H9 (cell line): Measurements from ENCODE around the gene NFKB1. TPM values are rescaled to one million over a fixed set of nuclear protein-coding genes. Genes with fewer than 3 reads are reported as not detected.

ENCODE experiments used
- DNase-seq: peaks from one replicate; pipeline ENCODE4 v3.0.0-alpha.2; 2017
- H2AFZ ChIP-seq: one replicate; pipeline ENCODE4 v1.6.1; 2013; ENCODE audit warnings: mild to moderate bottlenecking, low read length, control low read depth, moderate library complexity
- H2AK5ac ChIP-seq: 2 replicates; pipeline ENCODE4 v1.6.1; 2013; ENCODE audit warnings: low read length, control low read depth, mixed read lengths; ENCODE audit not compliant: insufficient read length
- H2BK120ac ChIP-seq: one replicate; pipeline ENCODE4 v1.6.1; 2013; ENCODE audit warnings: low read depth, mild to moderate bottlenecking, low read length, control low read depth, inconsistent platforms; ENCODE audit not compliant: poor library complexity, severe bottlenecking
- H2BK12ac ChIP-seq: 2 replicates; pipeline ENCODE4 v1.6.1; 2013; ENCODE audit warnings: low read length, control low read depth, mixed read lengths, low read depth; ENCODE audit not compliant: insufficient read length
- H2BK15ac ChIP-seq: 2 replicates; pipeline ENCODE4 v1.6.1; 2013; ENCODE audit warnings: low read depth, low read length, control low read depth
- H2BK20ac ChIP-seq: one replicate; pipeline ENCODE4 v1.6.1; 2013; ENCODE audit warnings: low read depth, mild to moderate bottlenecking, low read length, control low read depth, inconsistent platforms; ENCODE audit not compliant: poor library complexity, severe bottlenecking
- H2BK5ac ChIP-seq: 2 replicates; pipeline ENCODE4 v1.6.1; 2013; ENCODE audit warnings: low read length, control low read depth, mixed read lengths; ENCODE audit not compliant: insufficient read length
- H3K14ac ChIP-seq: 2 replicates; pipeline ENCODE4 v1.6.1; 2013; ENCODE audit warnings: low read length, control low read depth; ENCODE audit not compliant: insufficient read depth
- H3K18ac ChIP-seq: 2 replicates; pipeline ENCODE4 v1.6.1; 2013; ENCODE audit warnings: low read depth, mild to moderate bottlenecking, mixed read lengths, low read length, control low read depth; ENCODE audit not compliant: insufficient read length
- H3K23ac ChIP-seq: 2 replicates; pipeline ENCODE4 v1.6.1; 2013; ENCODE audit warnings: low read length, control low read depth, mixed read lengths, low read depth; ENCODE audit not compliant: insufficient read length
- H3K23me2 ChIP-seq: 2 replicates; pipeline ENCODE4 v1.6.1; 2013; ENCODE audit warnings: low read depth, mild to moderate bottlenecking, mixed read lengths, low read length, control low read depth; ENCODE audit not compliant: insufficient read length, poor library complexity, severe bottlenecking
- H3K27ac ChIP-seq: 2 replicates; pipeline ENCODE4 v1.5.1; 2013; ENCODE audit warnings: low read length, control low read depth, mixed read lengths, low read depth; ENCODE audit not compliant: insufficient read length
- H3K27me3 ChIP-seq: 2 replicates; pipeline ENCODE4 v1.6.1; 2013; ENCODE audit warnings: low read length, control low read depth, inconsistent platforms; ENCODE audit not compliant: insufficient read depth
- H3K4ac ChIP-seq: 2 replicates; pipeline ENCODE4 v1.6.1; 2013; ENCODE audit warnings: low read depth, mild to moderate bottlenecking, control low read depth, inconsistent platforms, low read length, moderate library complexity
- H3K4me1 ChIP-seq: 2 replicates; pipeline ENCODE4 v1.6.1; 2013; ENCODE audit warnings: low read length, control low read depth, inconsistent platforms; ENCODE audit not compliant: insufficient read depth
- H3K4me2 ChIP-seq: 2 replicates; pipeline ENCODE4 v1.6.1; 2013; ENCODE audit warnings: low read length, control low read depth, mixed read lengths; ENCODE audit not compliant: insufficient read length, insufficient read depth
- H3K56ac ChIP-seq: 2 replicates; pipeline ENCODE4 v1.6.1; 2013; ENCODE audit warnings: low read depth, mild to moderate bottlenecking, mixed read lengths, low read length, control low read depth; ENCODE audit not compliant: insufficient read length
- H3K79me1 ChIP-seq: 2 replicates; pipeline ENCODE4 v1.6.1; 2013; ENCODE audit warnings: low read depth, mild to moderate bottlenecking, moderate library complexity, low read length, control low read depth, inconsistent platforms; ENCODE audit not compliant: insufficient read depth, poor library complexity, severe bottlenecking
- H3K79me2 ChIP-seq: 2 replicates; pipeline ENCODE4 v1.6.1; 2013; ENCODE audit warnings: low read length, control low read depth, inconsistent platforms; ENCODE audit not compliant: insufficient read depth
- H3K9ac ChIP-seq: 2 replicates; pipeline ENCODE4 v1.6.1; 2013; ENCODE audit warnings: low read length, control low read depth, mixed read lengths; ENCODE audit not compliant: insufficient read length; ENCODE audit errors: extremely low read depth
- H3K9me3 ChIP-seq: one replicate; pipeline ENCODE4 v1.6.1; 2013; ENCODE audit warnings: low read depth, low read length, inconsistent platforms; ENCODE audit not compliant: control insufficient read depth
- H3T11ph ChIP-seq: one replicate; pipeline ENCODE4 v1.6.1; 2013; ENCODE audit warnings: mild to moderate bottlenecking, low read length, control low read depth, inconsistent platforms
- H4K20me1 ChIP-seq: one replicate; pipeline ENCODE4 v1.6.1; 2013; ENCODE audit not compliant: control insufficient read depth, insufficient read length, insufficient read depth
- H4K5ac ChIP-seq: 2 replicates; pipeline ENCODE4 v1.6.1; 2013; ENCODE audit warnings: low read depth, mild to moderate bottlenecking, mixed read lengths, low read length, control low read depth; ENCODE audit not compliant: insufficient read length
- H4K8ac ChIP-seq: replicated peaks from 2 replicates; pipeline ENCODE4 v1.6.1; 2013; ENCODE audit warnings: low read length, control low read depth, mixed read lengths, low read depth; ENCODE audit not compliant: insufficient read length
- H4K91ac ChIP-seq: 2 replicates; pipeline ENCODE4 v1.6.1; 2013; ENCODE audit warnings: low read depth, mild to moderate bottlenecking, moderate library complexity, mixed read lengths, low read length, control low read depth; ENCODE audit not compliant: insufficient read length
- H3K27ac Mint-ChIP-seq, 3 experiments: 2 replicates in 2 of 3; 3 replicates in 1 of 3; pipeline ENCODE4 v1.8.0; 2020 to 2021; ENCODE audit warnings: mixed read lengths in 3 of 3, mild to moderate bottlenecking in 1 of 3, moderate library complexity in 1 of 3
- H3K27me3 Mint-ChIP-seq: 2 replicates; pipeline ENCODE4 v1.8.0; 2021; ENCODE audit warnings: low read depth, mild to moderate bottlenecking, moderate library complexity, mixed read lengths
- H3K36me3 Mint-ChIP-seq, 3 experiments: 2 replicates in 2 of 3; 3 replicates in 1 of 3; pipeline ENCODE4 v1.8.0; 2020 to 2021; ENCODE audit warnings: low read depth in 3 of 3, mixed read lengths in 3 of 3; ENCODE audit not compliant: insufficient read depth in 1 of 3
- H3K4me1 Mint-ChIP-seq, 2 experiments: 2 replicates each; pipeline ENCODE4 v1.8.0; 2020; ENCODE audit warnings: mixed read lengths in 2 of 2
- H3K4me3 Mint-ChIP-seq, 2 experiments: 2 replicates in 1 of 2; 3 replicates in 1 of 2; pipeline ENCODE4 v1.8.0; 2020 to 2021; ENCODE audit warnings: mild to moderate bottlenecking in 2 of 2, mixed read lengths in 2 of 2, moderate library complexity in 1 of 2
- H3K9me3 Mint-ChIP-seq, 2 experiments: 2 replicates in 1 of 2; 3 replicates in 1 of 2; pipeline ENCODE4 v1.8.0; 2020; ENCODE audit warnings: mild to moderate bottlenecking in 2 of 2, mixed read lengths in 2 of 2, moderate library complexity in 1 of 2
- CTCF ChIP-seq: fragments of 200-600 bp; sonication (generic); conservative IDR thresholded peaks from 3 replicates; pipeline ENCODE4 v1.8.0; 2021; ENCODE audit warnings: antibody characterized with exemption, mild to moderate bottlenecking
- WGBS: extraction: QIAGEN DNeasy Blood & Tissue Kit; methylation state at CpG from one replicate; pipeline ENCODE4 v1.1.7; 2013; ENCODE audit warnings: missing lambda C conversion rate, low lambda C conversion rate, mixed read lengths; ENCODE audit not compliant: insufficient read length; ENCODE audit errors: extremely low coverage; 5-methylcytosine and 5-hydroxymethylcytosine counted together
- total RNA-seq: library from RNA; stranded (reverse); gene quantifications from 2 replicates; pipeline ENCODE4 v1.2.1, GENCODE V29; 2021

The NFKB1 gene
- total RNA-seq, 1 experiment from 2014 or later, result 5.7 TPM

GRCh38 chr4:102506523-102506922 lies 5.4 kb downstream of the NFKB1 start:
- H3K14ac ChIP-seq, result no peak overlapping the region
- H2BK5ac ChIP-seq, result no peak overlapping the region
- H3T11ph ChIP-seq, result no peak overlapping the region
- no peak overlapping the region for H3K9ac ChIP-seq
- no peak overlapping the region for H2AK5ac ChIP-seq
- H3K9me3 ChIP-seq, result no peaks in the 10 kb centered on the region
- H3K4me1 ChIP-seq, result no peaks in the 10 kb centered on the region
- H3K18ac ChIP-seq, result no peak overlapping the region
- peaks cover 5% of the 10 kb centered on the region for H3K23me2 ChIP-seq
- H3K27me3 ChIP-seq, result no peaks in the 10 kb centered on the region
- Mint-ChIP-seq H3K9me3 (no peaks in the 10 kb centered on the region; a peak in 1 of 5 replicates), H3K27me3 (no peaks in the 10 kb centered on the region; the same call in 1 of the 2 replicates), H3K4me1 (peaks cover 6 to 11% of the 10 kb centered on the region in 2 experiments), H3K4me3 (no peak overlapping the region), H3K27ac (no peak overlapping the region), H3K36me3 (no peaks in the 10 kb centered on the region)
- no peak for TF ChIP-seq CTCF
- H2BK120ac ChIP-seq, result no peak overlapping the region
- no peak for DNase-seq
- H3K4ac ChIP-seq, result no peak overlapping the region
- no peak overlapping the region for H4K5ac ChIP-seq
- H4K91ac ChIP-seq, result no peak overlapping the region
- H2BK12ac ChIP-seq, result no peak overlapping the region
- no peak overlapping the region for H2BK15ac ChIP-seq
- H3K79me2 ChIP-seq, result no peaks in the 10 kb centered on the region
- WGBS, result no CpG with 5 or more reads among the region's 1 CpG
- H3K79me1 ChIP-seq, result no peaks in the 10 kb centered on the region
- no peak overlapping the region for H3K27ac ChIP-seq
- no peak overlapping the region for H2BK20ac ChIP-seq
- no peak overlapping the region for H2AFZ ChIP-seq
- H3K4me2 ChIP-seq, result no peak overlapping the region
- no peak overlapping the region for H3K56ac ChIP-seq
- no peak overlapping the region for H4K8ac ChIP-seq
- no peak overlapping the region for H3K23ac ChIP-seq
- no peaks in the 10 kb centered on the region for H4K20me1 ChIP-seq
